MCF 10A (cell line): Measurements from ENCODE around the gene LYRM2. TPM values are rescaled to one million over a fixed set of nuclear protein-coding genes. Genes with fewer than 3 reads are reported as not detected.
A peak's percentile ranks its signal among the peaks of the same experiment; 100 is the strongest.

Source experiments
- BruUV-seq: library from RNA; stranded (reverse); fragments of 400-500 nt; replicated peaks from 2 replicates; lab custom pipeline; 2021; lab: Mats Ljungman, UMichigan
- CTCF ChIA-PET: fragments of 300-600 bp; sonication (Branson Sonifier 250); formaldehyde crosslinking; extraction: SDS; loops from one replicate; lab custom pipeline; 2021; ENCODE audit warnings: antibody characterized with exemption, inconsistent platforms; lab: Yijun Ruan, JAX
- POLR2A ChIA-PET: fragments of 300-600, 350-650 bp; sonication (Branson Sonifier 250); formaldehyde crosslinking; extraction: SDS; loops from one replicate; lab custom pipeline; 2020; ENCODE audit warnings: antibody characterized with exemption, inconsistent platforms; lab: Yijun Ruan, JAX
- DNase-seq: peaks from one replicate; pipeline ENCODE4 v3.0.0-alpha.2; 2018; ENCODE audit not compliant: unreplicated experiment
- H3K27ac Mint-ChIP-seq: one replicate; pipeline ENCODE4 v1.8.0; 2022; ENCODE audit warnings: mild to moderate bottlenecking, low read depth, mixed read lengths; ENCODE audit not compliant: unreplicated experiment
- H3K27me3 Mint-ChIP-seq: one replicate; pipeline ENCODE4 v1.8.0; 2022; ENCODE audit warnings: mixed read lengths; ENCODE audit not compliant: insufficient read depth, unreplicated experiment
- H3K36me3 Mint-ChIP-seq: one replicate; pipeline ENCODE4 v1.8.0; 2022; ENCODE audit warnings: mild to moderate bottlenecking, moderate library complexity, mixed read lengths; ENCODE audit not compliant: insufficient read depth, unreplicated experiment
- H3K4me1 Mint-ChIP-seq: one replicate; pipeline ENCODE4 v1.8.0; 2022; ENCODE audit warnings: mixed read lengths; ENCODE audit not compliant: insufficient read depth, unreplicated experiment
- H3K4me3 Mint-ChIP-seq: one replicate; pipeline ENCODE4 v1.8.0; 2022; ENCODE audit warnings: mild to moderate bottlenecking, moderate library complexity, mixed read lengths; ENCODE audit not compliant: unreplicated experiment
- H3K9me3 Mint-ChIP-seq: one replicate; pipeline ENCODE4 v1.8.0; 2022; ENCODE audit warnings: mixed read lengths; ENCODE audit not compliant: unreplicated experiment
- CTCF ChIP-seq: fragments of 200-600 bp; IDR thresholded peaks from one replicate; pipeline ENCODE4 v1.8.0; 2022; ENCODE audit warnings: antibody characterized with exemption, mild to moderate bottlenecking; ENCODE audit not compliant: unreplicated experiment
- intact Hi-C: fragments of 100-400 bp; cut with micrococcal nuclease; formaldehyde crosslinking; loops from 2 replicates; pipeline ENCODE4 v1.14.1; 2022
- total RNA-seq: library from RNA; stranded (reverse); gene quantifications from 2 replicates; pipeline ENCODE4 v1.2.3, GENCODE V29; 2022

LYRM2 gene
- total RNA-seq, 1 experiment from 2014 or later: 41.1 TPM

- ChIA-PET POLR2A (no interaction called here), CTCF (interaction anchor here (0.6 kb wide), 1 partner anchor 189 kb away, joined by 3 read pairs; no protein-coding TSS in a partner anchor)
Measured at GRCh38 chr6:89528866-89529265, 109.7 kb downstream of the LYRM2 start.

GRCh38 chr6:89527634-89528033, 110.9 kb downstream of the LYRM2 start:
- Mint-ChIP-seq H3K4me3 (no peak overlapping the region), H3K36me3 (no peaks in the 10 kb centered on the region), H3K9me3 (no peaks in the 10 kb centered on the region), H3K27me3 (peaks cover 10% of the 10 kb centered on the region), H3K27ac (no peak overlapping the region), H3K4me1 (no peaks in the 10 kb centered on the region)
- ChIA-PET CTCF (interaction anchor here (0.6 kb wide), 1 partner anchor 392 kb away, joined by 3 read pairs; no protein-coding TSS in a partner anchor), POLR2A (no interaction called here)
- TF ChIP-seq CTCF: no peak
- intact Hi-C loops: no loop called here
- peak; percentile 25 for DNase-seq
- no TSS peak for BruUV-seq

More at GRCh38 chr6:89528866-89529265, 109.7 kb downstream of the LYRM2 start:
- Mint-ChIP-seq H3K36me3 (no peaks in the 10 kb centered on the region), H3K4me1 (no peaks in the 10 kb centered on the region), H3K27ac (no peak overlapping the region), H3K9me3 (no peaks in the 10 kb centered on the region), H3K4me3 (no peak overlapping the region), H3K27me3 (peaks cover 22% of the 10 kb centered on the region)
- DNase-seq: no peak
- intact Hi-C loops: no loop called here
- TF ChIP-seq CTCF: no peak
- no TSS peak for BruUV-seq

GRCh38 chr6:89526563-89526869, 112.0 kb downstream of the LYRM2 start:
- no TSS peak for BruUV-seq
- DNase-seq: no peak
- Mint-ChIP-seq H3K27ac (no peak overlapping the region), H3K4me1 (no peaks in the 10 kb centered on the region), H3K27me3 (no peaks in the 10 kb centered on the region), H3K4me3 (no peak overlapping the region), H3K9me3 (no peaks in the 10 kb centered on the region), H3K36me3 (no peaks in the 10 kb centered on the region)
- CTCF ChIA-PET: no interaction called here
- intact Hi-C loops: no loop called here
- POLR2A ChIA-PET: no interaction called here
- TF ChIP-seq CTCF: no peak

GRCh38 chr6:89525786-89526562, 112.6 kb downstream of the LYRM2 start:
- Mint-ChIP-seq H3K27ac (no peak overlapping the region), H3K4me3 (no peak overlapping the region), H3K9me3 (no peaks in the 10 kb centered on the region), H3K4me1 (no peaks in the 10 kb centered on the region), H3K36me3 (no peaks in the 10 kb centered on the region), H3K27me3 (no peaks in the 10 kb centered on the region)
- CTCF ChIA-PET: no interaction called here
- TF ChIP-seq CTCF: no peak
- no TSS peak for BruUV-seq
- POLR2A ChIA-PET: no interaction called here
- no peak for DNase-seq
- intact Hi-C loops: no loop called here
